Renal cortical epithelial cell (primary cell): ENCODE data around the gene DTX3. TPM values are rescaled to one million over a fixed set of nuclear protein-coding genes. Genes with fewer than 3 reads are reported as not detected.

ENCODE experiments used
- total RNA-seq: library from RNA; depleted of rRNA; stranded (reverse); fragments of >200 nt; gene quantifications from 2 replicates; pipeline ENCODE4 v1.2.3, GENCODE V29; 2014

Gene DTX3
- total RNA-seq, 1 donor from 2014 or later = 19.6 TPM

Other genes starting within 250 kb of the DTX3 start
- 2.6 and 32.1 TPM in 2 replicates for gene R3HDM2, start 173.8 kb upstream of the DTX3 start, total RNA-seq
- not detected in 2 replicates for gene INHBC, start 170.0 kb upstream of the DTX3 start, total RNA-seq
- gene INHBE, start 149.5 kb upstream of the DTX3 start, total RNA-seq = 1.0 and 3.1 TPM in 2 replicates
- 0.50 TPM in 1 of 2 replicates, not detected in the other for gene GLI1, start 145.0 kb upstream of the DTX3 start, total RNA-seq
- gene ARHGAP9, start 125.0 kb upstream of the DTX3 start, total RNA-seq = not detected in 2 replicates
- gene MARS1, start 116.8 kb upstream of the DTX3 start, total RNA-seq = 131 and 134 TPM in 2 replicates
- 6.1 and 17.5 TPM in 2 replicates for gene DDIT3, start 84.3 kb upstream of the DTX3 start, total RNA-seq
- gene MBD6, start 82.0 kb upstream of the DTX3 start, total RNA-seq = 5.0 and 12.5 TPM in 2 replicates
- 123 and 212 TPM in 2 replicates for gene DCTN2, start 57.6 kb upstream of the DTX3 start, total RNA-seq
- gene KIF5A, start 54.8 kb upstream of the DTX3 start, total RNA-seq = 0.35 and 2.5 TPM in 2 replicates
- 43.5 and 77.8 TPM in 2 replicates for gene PIP4K2C, start 13.6 kb upstream of the DTX3 start, total RNA-seq
- 1.7 and 7.0 TPM in 2 replicates for gene ARHGEF25, start 6.6 kb downstream of the DTX3 start, total RNA-seq
- gene B4GALNT1, start 28.4 kb downstream of the DTX3 start, total RNA-seq = 0.20 and 1.4 TPM in 2 replicates
- gene OS9, start 89.3 kb downstream of the DTX3 start, total RNA-seq = 186 and 325 TPM in 2 replicates
- under 0.01 and 0.17 TPM in 2 replicates for gene AGAP2, start 133.9 kb downstream of the DTX3 start, total RNA-seq
- 64.0 and 105 TPM in 2 replicates for gene TSPAN31, start 140.2 kb downstream of the DTX3 start, total RNA-seq
- gene CDK4, start 147.5 kb downstream of the DTX3 start, total RNA-seq = 101 and 145 TPM in 2 replicates
- gene MARCHF9, start 150.3 kb downstream of the DTX3 start, total RNA-seq = 3.1 and 8.5 TPM in 2 replicates
- 0.50 and 0.87 TPM in 2 replicates for gene CYP27B1, start 162.3 kb downstream of the DTX3 start, total RNA-seq
- 6.1 and 6.4 TPM in 2 replicates for gene METTL1, start 167.3 kb downstream of the DTX3 start, total RNA-seq
- gene EEF1AKMT3, start 167.8 kb downstream of the DTX3 start, total RNA-seq = 4.2 and 4.3 TPM in 2 replicates
- gene TSFM, start 178.0 kb downstream of the DTX3 start, total RNA-seq = 24.8 and 43.6 TPM in 2 replicates
- gene AVIL, start 213.9 kb downstream of the DTX3 start, total RNA-seq = 1.9 and 2.8 TPM in 2 replicates
- gene CTDSP2, start 241.9 kb downstream of the DTX3 start, total RNA-seq = 16.3 and 81.9 TPM in 2 replicates